NCI-H187 (cell line): ENCODE measurements around the gene PCDH1.

Experiments
- DNase-seq, 2 experiments: peaks; one replicate each; lab custom pipeline; 2025; lab: John Stamatoyannopoulos, UW

PCDH1 gene

DNA sequence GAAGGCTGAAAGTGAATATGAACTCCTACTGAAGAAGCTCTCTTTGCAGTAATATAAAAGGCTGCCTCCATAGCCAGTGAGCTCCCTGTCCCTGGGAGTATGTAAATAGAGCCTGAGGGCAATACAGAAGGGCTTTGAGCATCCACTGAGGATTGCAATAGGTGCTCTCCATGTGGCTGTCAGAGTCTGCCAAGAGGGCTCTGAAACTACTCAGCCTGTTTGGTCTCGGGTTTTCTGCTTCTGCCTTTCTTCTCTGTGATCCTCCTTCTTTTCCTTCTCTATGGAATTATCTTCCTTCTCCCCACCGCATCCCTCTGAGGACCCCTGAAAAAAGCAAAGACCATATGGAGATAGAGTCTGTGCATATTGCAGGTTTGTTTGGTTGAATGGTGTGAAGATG lies 69.4 kb downstream of the PCDH1 start:
- no peak for DNase-seq

DNA sequence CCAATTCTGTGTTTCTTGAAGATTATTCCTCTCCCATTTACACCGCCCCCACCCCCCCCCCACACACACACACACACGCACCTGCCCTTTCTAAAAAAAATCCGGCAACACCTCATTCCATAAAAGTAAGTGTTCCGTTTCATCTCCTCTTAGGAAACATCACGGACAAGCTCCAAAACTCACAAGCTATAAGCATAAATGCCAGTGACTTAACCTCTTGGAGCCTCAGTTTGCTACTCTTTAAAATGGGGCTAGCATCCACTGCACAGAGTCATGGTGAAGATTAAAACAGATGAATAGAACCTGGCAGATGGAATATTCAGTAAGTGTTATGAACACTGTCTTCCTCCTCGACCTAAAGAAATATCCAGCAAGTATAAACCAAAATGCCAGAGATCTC lies 70.5 kb downstream of the PCDH1 start:
- DNase-seq = no peak

DNA sequence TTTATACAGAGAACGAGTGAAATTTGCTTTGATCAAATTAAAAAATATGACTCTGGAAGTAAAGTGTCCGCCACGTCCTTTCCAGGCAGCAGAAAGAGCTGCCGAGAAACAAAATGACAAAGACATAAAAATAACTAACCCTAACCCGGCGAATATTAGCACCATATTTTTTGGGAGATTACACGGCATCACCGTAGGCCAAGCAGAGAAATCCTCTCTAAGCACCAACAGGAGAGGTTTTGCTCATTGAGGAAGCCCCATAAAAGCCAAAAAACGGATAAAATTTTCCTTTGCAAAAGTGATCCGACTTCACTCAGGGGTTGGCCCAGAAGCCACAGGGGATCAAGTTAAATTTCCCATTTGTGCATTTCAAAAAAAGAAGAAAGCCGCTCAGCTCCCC lies 70.9 kb downstream of the PCDH1 start:
- no peak for DNase-seq

GRCh38 chr5:141806626-141807025 lies 71.6 kb downstream of the PCDH1 start:
- DNase-seq = no peak

- no peak for DNase-seq
These were observed 72.2 kb downstream of the PCDH1 start for GRCh38 chr5:141805874-141806595.

DNA sequence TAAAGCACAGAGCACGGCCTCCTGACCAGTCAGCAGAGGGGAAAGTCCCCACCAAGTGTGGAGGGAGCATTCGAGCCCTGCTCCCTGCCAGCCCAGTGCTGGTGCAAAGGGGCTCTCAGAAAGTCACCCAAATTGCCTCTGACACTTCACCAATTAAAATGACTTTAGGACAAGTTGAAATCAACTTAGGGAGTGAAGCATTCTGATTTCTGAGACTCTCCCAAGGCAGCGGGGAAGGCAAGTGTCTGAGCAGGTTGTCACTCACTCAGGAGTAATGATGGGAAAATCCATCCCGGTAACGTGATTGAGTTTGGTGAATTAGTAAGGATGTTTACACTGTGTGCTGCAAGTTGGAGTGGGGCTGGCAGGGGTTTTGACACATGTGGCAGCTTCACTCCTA lies 73.7 kb downstream of the PCDH1 start:
- no peak for DNase-seq
